ENCODE data around the gene SNAP47. TPM values are rescaled to one million over a fixed set of nuclear protein-coding genes. Genes with fewer than 3 reads are reported as not detected.

SNAP47 gene
- total and polyA plus RNA-seq, 2 experiments from 2014 or later, result 42.6 to 49.6 TPM

DNA sequence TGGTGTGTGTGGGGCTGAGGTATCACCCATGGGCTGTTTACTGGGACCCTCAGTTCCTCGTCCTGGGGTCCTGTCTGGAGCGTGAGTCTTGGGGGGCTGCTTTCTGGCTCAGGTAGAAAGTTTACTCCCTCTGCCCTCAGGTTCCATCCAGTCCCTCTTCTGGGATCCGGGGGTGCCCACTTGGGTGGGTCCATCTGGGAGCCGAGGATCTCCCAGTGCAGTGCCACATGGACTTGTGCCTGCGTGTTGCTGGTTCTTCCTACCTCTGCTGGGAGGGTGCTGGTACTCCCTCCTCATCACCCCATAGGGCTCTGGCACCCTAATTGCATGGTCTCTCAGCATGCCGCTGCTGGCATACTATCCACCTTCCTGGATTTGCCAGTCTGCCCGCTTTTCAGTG is 14.0 kb downstream of the SNAP47 start:
- Histone ChIP-seq H3K4me3 (no peak overlapping the region), H3K27me3 (no peaks in the 10 kb centered on the region), H3K27ac (no peak overlapping the region), H3K36me3 (replicated peaks; ENCODE audit: insufficient read depth, low read depth) (no peaks in the 10 kb centered on the region), H3K79me2 (peaks cover 36% of the 10 kb centered on the region), H3K4me1 (ENCODE audit: insufficient read depth) (no peaks in the 10 kb centered on the region), H3K9me3 (ENCODE audit: low read depth) (no peaks in the 10 kb centered on the region), H4K20me1 (ENCODE audit: insufficient read depth, poor library complexity, severe bottlenecking) (peaks cover 7% of the 10 kb centered on the region), H3K9me2 (replicated peaks; ENCODE audit: insufficient read depth) (no peaks in the 10 kb centered on the region), H2AFZ (no peak overlapping the region), H3K4me2 (no peak overlapping the region)
- no peak for DNase-seq (ENCODE audit: low spot score)
- WGBS (ENCODE audit: low lambda C conversion rate, missing lambda C conversion rate), result 97% methylated on average over 7 of the region's 7 CpGs
- no peak for TF ChIP-seq EZH2phosphoT487 (IDR thresholded peaks at IDR 0.05; ENCODE audit: low read depth, severe bottlenecking, unreplicated experiment)

GRCh38 chr1:227749916-227750710 is 14.9 kb downstream of the SNAP47 start:
- DNase-seq (ENCODE audit: low spot score), result no peak
- Histone ChIP-seq H3K27me3 (no peaks in the 10 kb centered on the region), H3K27ac (no peak overlapping the region), H3K4me1 (ENCODE audit: insufficient read depth) (no peaks in the 10 kb centered on the region), H3K4me2 (no peak overlapping the region), H3K4me3 (no peak overlapping the region), H2AFZ (no peak overlapping the region), H3K9me3 (ENCODE audit: low read depth) (no peaks in the 10 kb centered on the region), H3K79me2 (peaks cover 34% of the 10 kb centered on the region), H3K9me2 (replicated peaks; ENCODE audit: insufficient read depth) (no peaks in the 10 kb centered on the region), H4K20me1 (ENCODE audit: insufficient read depth, poor library complexity, severe bottlenecking) (peaks cover 7% of the 10 kb centered on the region), H3K36me3 (replicated peaks; ENCODE audit: insufficient read depth, low read depth) (no peaks in the 10 kb centered on the region)
- TF ChIP-seq EZH2 (IDR thresholded peaks at IDR 0.05; ENCODE audit: borderline replicate concordance) (no peak), EZH2phosphoT487 (IDR thresholded peaks at IDR 0.05; ENCODE audit: low read depth, severe bottlenecking, unreplicated experiment) (no peak), CTCF (IDR thresholded peaks at IDR 0.05; ENCODE audit: poor library complexity) (no peak)
- WGBS (ENCODE audit: low lambda C conversion rate, missing lambda C conversion rate), result 97% methylated on average over 19 of the region's 19 CpGs

- Histone ChIP-seq H3K9me3 (ENCODE audit: low read depth) (no peaks in the 10 kb centered on the region), H3K9me2 (replicated peaks; ENCODE audit: insufficient read depth) (no peaks in the 10 kb centered on the region), H3K79me2 (peaks cover 29% of the 10 kb centered on the region), H3K4me1 (ENCODE audit: insufficient read depth) (peaks cover 10% of the 10 kb centered on the region), H3K4me3 (no peak overlapping the region), H4K20me1 (ENCODE audit: insufficient read depth, poor library complexity, severe bottlenecking) (peaks cover 12% of the 10 kb centered on the region), H3K27me3 (no peaks in the 10 kb centered on the region), H3K4me2 (no peak overlapping the region), H3K27ac (no peak overlapping the region), H3K36me3 (replicated peaks; ENCODE audit: insufficient read depth, low read depth) (no peaks in the 10 kb centered on the region), H2AFZ (no peak overlapping the region)
- TF ChIP-seq EZH2 (IDR thresholded peaks at IDR 0.05; ENCODE audit: borderline replicate concordance), result no peak
- no peak for TF ChIP-seq EZH2phosphoT487 (IDR thresholded peaks at IDR 0.05; ENCODE audit: low read depth, severe bottlenecking, unreplicated experiment)
- TF ChIP-seq CTCF (IDR thresholded peaks at IDR 0.05; ENCODE audit: poor library complexity), result no peak
- WGBS (ENCODE audit: low lambda C conversion rate, missing lambda C conversion rate), result 90% methylated on average over 7 of the region's 7 CpGs
- DNase-seq (ENCODE audit: low spot score), result no peak
Measured at GRCh38 chr1:227753999-227754711, 18.9 kb downstream of the SNAP47 start.

GRCh38 chr1:227754958-227755357 is 19.7 kb downstream of the SNAP47 start:
- Histone ChIP-seq H2AFZ (no peak overlapping the region), H3K4me2 (no peak overlapping the region), H3K27me3 (no peaks in the 10 kb centered on the region), H3K79me2 (peaks cover 26% of the 10 kb centered on the region), H3K36me3 (replicated peaks; ENCODE audit: insufficient read depth, low read depth) (no peaks in the 10 kb centered on the region), H4K20me1 (ENCODE audit: insufficient read depth, poor library complexity, severe bottlenecking) (peaks cover 16% of the 10 kb centered on the region), H3K9me2 (replicated peaks; ENCODE audit: insufficient read depth) (no peaks in the 10 kb centered on the region), H3K4me3 (no peak overlapping the region), H3K27ac (no peak overlapping the region), H3K9me3 (ENCODE audit: low read depth) (no peaks in the 10 kb centered on the region), H3K4me1 (ENCODE audit: insufficient read depth) (peaks cover 15% of the 10 kb centered on the region)
- WGBS (ENCODE audit: low lambda C conversion rate, missing lambda C conversion rate), result 91% methylated on average over 4 of the region's 4 CpGs
- no peak for TF ChIP-seq CTCF (IDR thresholded peaks at IDR 0.05; ENCODE audit: poor library complexity)
- TF ChIP-seq EZH2phosphoT487 (IDR thresholded peaks at IDR 0.05; ENCODE audit: low read depth, severe bottlenecking, unreplicated experiment), result no peak
- TF ChIP-seq EZH2 (IDR thresholded peaks at IDR 0.05; ENCODE audit: borderline replicate concordance), result no peak
- no peak for DNase-seq (ENCODE audit: low spot score)

Data from hepatocyte (in vitro differentiated cells).